MM.1S (cell line): ENCODE measurements around the gene SYNDIG1.

Experiments
- DNase-seq: peaks from one replicate; pipeline ENCODE4 v3.0.0-alpha.2; 2015
- H2AFZ ChIP-seq: fragments of 300-600 bp; sonication (generic); 2 replicates; pipeline ENCODE4 v1.6.0; 2016; ENCODE audit warnings: antibody characterized with exemption, low read length
- H3F3A ChIP-seq: fragments of 300-600 bp; sonication (generic); 2 replicates; pipeline ENCODE4 v1.6.1; 2016; ENCODE audit warnings: mild to moderate bottlenecking, antibody characterized with exemption, low read length, moderate library complexity, mixed read lengths; ENCODE audit not compliant: insufficient read depth
- H3K27ac ChIP-seq: fragments of 300-600 bp; sonication (generic); 2 replicates; pipeline ENCODE4 v1.5.1; 2016; ENCODE audit warnings: mild to moderate bottlenecking, low read length
- H3K27me3 ChIP-seq: fragments of 300-600 bp; sonication (generic); replicated peaks from 2 replicates; pipeline ENCODE4 v1.6.0; 2016; ENCODE audit warnings: low read length; ENCODE audit not compliant: insufficient read depth
- H3K36me3 ChIP-seq: fragments of 300-600 bp; sonication (generic); replicated peaks from 2 replicates; pipeline ENCODE4 v1.6.1; 2016; ENCODE audit warnings: mild to moderate bottlenecking, low read length, mixed read lengths; ENCODE audit not compliant: insufficient read depth
- H3K4me1 ChIP-seq: fragments of 300-600 bp; sonication (generic); 2 replicates; pipeline ENCODE4 v1.6.1; 2016; ENCODE audit warnings: low read length, mixed read lengths
- H3K4me2 ChIP-seq: fragments of 300-600 bp; sonication (generic); 2 replicates; pipeline ENCODE4 v1.6.0; 2016; ENCODE audit warnings: low read depth, low read length
- H3K4me3 ChIP-seq: fragments of 300-600 bp; sonication (generic); 2 replicates; pipeline ENCODE4 v1.5.1; 2016; ENCODE audit warnings: low read length, mixed read lengths
- H3K79me2 ChIP-seq: fragments of 300-600 bp; sonication (generic); 2 replicates; pipeline ENCODE4 v1.6.1; 2016; ENCODE audit warnings: mixed run types, low read length, mixed read lengths
- H3K9ac ChIP-seq: fragments of 300-600 bp; sonication (generic); 2 replicates; pipeline ENCODE4 v1.6.1; 2016; ENCODE audit warnings: low read length, mixed read lengths
- H3K9me2 ChIP-seq: fragments of 300-600 bp; sonication (generic); replicated peaks from 2 replicates; pipeline ENCODE4 v1.6.1; 2016; ENCODE audit warnings: mild to moderate bottlenecking, low read length, mixed read lengths; ENCODE audit not compliant: insufficient read depth
- H3K9me3 ChIP-seq: fragments of 300-600 bp; sonication (generic); replicated peaks from 2 replicates; pipeline ENCODE4 v1.6.1; 2016; ENCODE audit warnings: mild to moderate bottlenecking, low read length, mixed read lengths; ENCODE audit not compliant: insufficient read depth
- H4K20me1 ChIP-seq: fragments of 300-600 bp; sonication (generic); 2 replicates; pipeline ENCODE4 v1.6.1; 2016; ENCODE audit warnings: mild to moderate bottlenecking, low read length, moderate library complexity, mixed read lengths; ENCODE audit not compliant: insufficient read depth
- EZH2 ChIP-seq: fragments of 300-600 bp; sonication (generic); optimal IDR thresholded peaks from 2 replicates; pipeline ENCODE3; 2017; ENCODE audit warnings: low read depth, mild to moderate bottlenecking, antibody characterized with exemption, low read length, mixed read lengths
- EZH2phosphoT487 ChIP-seq: fragments of 300-600 bp; sonication (generic); IDR thresholded peaks from 2 replicates; pipeline ENCODE4 v1.6.1; 2018; ENCODE audit warnings: antibody characterized with exemption, low read length
- TF ChIP-seq, protein P1 (sequence below): fragments of 300-600 bp; sonication (generic); IDR thresholded peaks from 2 replicates; pipeline ENCODE4 v1.5.1; 2016; ENCODE audit warnings: antibody characterized with exemption, low read length, mixed read lengths

The SYNDIG1 gene

DNA sequence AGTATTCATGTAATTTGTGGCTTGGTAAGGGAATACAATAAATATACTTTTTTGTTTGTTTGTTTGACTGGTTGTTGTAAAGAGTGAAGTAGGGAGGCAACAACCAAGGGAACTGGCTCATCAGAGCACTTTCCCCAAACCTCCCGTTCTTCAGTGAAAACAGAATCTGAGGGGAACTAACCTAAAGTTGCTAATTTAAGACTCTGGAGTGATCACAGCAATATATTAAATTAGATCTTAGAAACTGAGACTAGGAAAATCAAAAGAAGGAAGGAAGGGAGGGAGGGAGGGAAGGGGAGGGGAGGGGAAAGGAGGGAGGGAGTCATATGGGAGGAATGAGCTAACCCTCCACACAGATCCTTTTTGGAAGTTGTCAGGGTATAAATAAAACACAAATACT lies 144.9 kb downstream of the SYNDIG1 start:
- DNase-seq: no peak
- no peak overlapping the region for H3K4me2 ChIP-seq
- no peaks in the 10 kb centered on the region for H3F3A ChIP-seq
- H3K36me3 ChIP-seq: no peaks in the 10 kb centered on the region
- H3K4me1 ChIP-seq: no peaks in the 10 kb centered on the region
- no peak overlapping the region for H3K27ac ChIP-seq
- no peaks in the 10 kb centered on the region for H3K79me2 ChIP-seq
- TF ChIP-seq, protein P1, sequence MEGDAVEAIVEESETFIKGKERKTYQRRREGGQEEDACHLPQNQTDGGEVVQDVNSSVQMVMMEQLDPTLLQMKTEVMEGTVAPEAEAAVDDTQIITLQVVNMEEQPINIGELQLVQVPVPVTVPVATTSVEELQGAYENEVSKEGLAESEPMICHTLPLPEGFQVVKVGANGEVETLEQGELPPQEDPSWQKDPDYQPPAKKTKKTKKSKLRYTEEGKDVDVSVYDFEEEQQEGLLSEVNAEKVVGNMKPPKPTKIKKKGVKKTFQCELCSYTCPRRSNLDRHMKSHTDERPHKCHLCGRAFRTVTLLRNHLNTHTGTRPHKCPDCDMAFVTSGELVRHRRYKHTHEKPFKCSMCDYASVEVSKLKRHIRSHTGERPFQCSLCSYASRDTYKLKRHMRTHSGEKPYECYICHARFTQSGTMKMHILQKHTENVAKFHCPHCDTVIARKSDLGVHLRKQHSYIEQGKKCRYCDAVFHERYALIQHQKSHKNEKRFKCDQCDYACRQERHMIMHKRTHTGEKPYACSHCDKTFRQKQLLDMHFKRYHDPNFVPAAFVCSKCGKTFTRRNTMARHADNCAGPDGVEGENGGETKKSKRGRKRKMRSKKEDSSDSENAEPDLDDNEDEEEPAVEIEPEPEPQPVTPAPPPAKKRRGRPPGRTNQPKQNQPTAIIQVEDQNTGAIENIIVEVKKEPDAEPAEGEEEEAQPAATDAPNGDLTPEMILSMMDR: no peak
- TF ChIP-seq EZH2phosphoT487 (no peak), EZH2 (no peak)
- no peak overlapping the region for H3K4me3 ChIP-seq
- no peak overlapping the region for H3K9ac ChIP-seq
- H2AFZ ChIP-seq: no peak overlapping the region
- H3K9me2 ChIP-seq: no peaks in the 10 kb centered on the region
- no peaks in the 10 kb centered on the region for H4K20me1 ChIP-seq
- no peaks in the 10 kb centered on the region for H3K27me3 ChIP-seq
- no peaks in the 10 kb centered on the region for H3K9me3 ChIP-seq

- Histone ChIP-seq H3K9me3 (no peaks in the 10 kb centered on the region), H3K36me3 (no peaks in the 10 kb centered on the region), H4K20me1 (no peaks in the 10 kb centered on the region), H3K9me2 (no peaks in the 10 kb centered on the region), H3K4me1 (no peaks in the 10 kb centered on the region), H3K4me2 (no peak overlapping the region), H3K79me2 (no peaks in the 10 kb centered on the region), H3K27ac (no peak overlapping the region), H3K9ac (no peak overlapping the region), H3K27me3 (no peaks in the 10 kb centered on the region), H3K4me3 (no peak overlapping the region), H2AFZ (no peak overlapping the region), H3F3A (no peaks in the 10 kb centered on the region)
- DNase-seq: no peak
- no peak for TF ChIP-seq EZH2
- no peak for TF ChIP-seq EZH2phosphoT487
- TF ChIP-seq, protein P1: no peak
Measured at GRCh38 chr20:24615353-24615752, 145.9 kb downstream of the SYNDIG1 start.

- DNase-seq: no peak
- Histone ChIP-seq H3K36me3 (no peaks in the 10 kb centered on the region), H3K4me2 (no peak overlapping the region), H3K79me2 (no peaks in the 10 kb centered on the region), H3K9me3 (no peaks in the 10 kb centered on the region), H3K4me3 (no peak overlapping the region), H4K20me1 (no peaks in the 10 kb centered on the region), H3K9me2 (no peaks in the 10 kb centered on the region), H3K27me3 (no peaks in the 10 kb centered on the region), H2AFZ (no peak overlapping the region), H3K27ac (no peak overlapping the region), H3F3A (no peaks in the 10 kb centered on the region), H3K4me1 (no peaks in the 10 kb centered on the region), H3K9ac (no peak overlapping the region)
- TF ChIP-seq, protein P1: no peak
- no peak for TF ChIP-seq EZH2
- no peak for TF ChIP-seq EZH2phosphoT487
Measured at GRCh38 chr20:24616258-24617079, 147.0 kb downstream of the SYNDIG1 start.
